Erythroblast (primary cell): ENCODE results near the gene ZNF778.

Experiments used
- GATA1 ChIP-seq: IDR thresholded peaks from 2 replicates; pipeline ENCODE4 v1.6.1; 2011; ENCODE audit warnings: low read depth, mild to moderate bottlenecking, control low read depth, low read length, moderate library complexity
- POLR2A ChIP-seq: IDR thresholded peaks from 2 replicates; pipeline ENCODE4 v1.6.1; 2011; ENCODE audit warnings: mild to moderate bottlenecking, low read length

- TF ChIP-seq POLR2A (no peak), GATA1 (no peak)
Measured at GRCh38 chr16:89187032-89187769, 30.3 kb upstream of the ZNF778 start.
